Neutrophil (primary cell): ENCODE measurements around the gene IGSF5.

Experiments used
- H3K27ac ChIP-seq: fragments of 200-600 bp; sonication (generic); 2 replicates; pipeline ENCODE4 v1.5.1; 2016; ENCODE audit warnings: mild to moderate bottlenecking, moderate library complexity
- H3K27me3 ChIP-seq: fragments of 200-600 bp; sonication (generic); 2 replicates; pipeline ENCODE4 v1.6.0; 2016; ENCODE audit warnings: mild to moderate bottlenecking
- H3K36me3 ChIP-seq: fragments of 200-600 bp; sonication (generic); 2 replicates; pipeline ENCODE4 v1.5.1; 2017
- H3K4me1 ChIP-seq, 2 experiments: fragments of 200-600 bp in 1 of 2; sonication (generic) in 1 of 2; 1 replicate in 1 of 2; 2 replicates in 1 of 2; pipeline versions ENCODE4 v1.5.1 to v1.6.1; 2013 to 2016; ENCODE audit warnings: low read depth in 1 of 2, low read length in 1 of 2, mild to moderate bottlenecking in 1 of 2, moderate library complexity in 1 of 2; ENCODE audit not compliant: control insufficient read depth in 1 of 2, insufficient read depth in 1 of 2
- H3K4me3 ChIP-seq, 2 experiments: fragments of 200-600 bp in 1 of 2; sonication (generic) in 1 of 2; 1 replicate in 1 of 2; 2 replicates in 1 of 2; pipeline ENCODE4 v1.5.1; 2013 to 2016; ENCODE audit warnings: low read depth in 1 of 2, low read length in 1 of 2, mild to moderate bottlenecking in 1 of 2, moderate library complexity in 1 of 2
- H3K9me3 ChIP-seq: fragments of 200-600 bp; sonication (generic); 2 replicates; pipeline ENCODE4 v1.5.1; 2016
- TF ChIP-seq, protein P1 (sequence below): fragments of 200-600 bp; sonication (generic); IDR thresholded peaks from 2 replicates; pipeline ENCODE4 v1.5.1; 2016; ENCODE audit warnings: antibody characterized with exemption

The IGSF5 gene

DNA sequence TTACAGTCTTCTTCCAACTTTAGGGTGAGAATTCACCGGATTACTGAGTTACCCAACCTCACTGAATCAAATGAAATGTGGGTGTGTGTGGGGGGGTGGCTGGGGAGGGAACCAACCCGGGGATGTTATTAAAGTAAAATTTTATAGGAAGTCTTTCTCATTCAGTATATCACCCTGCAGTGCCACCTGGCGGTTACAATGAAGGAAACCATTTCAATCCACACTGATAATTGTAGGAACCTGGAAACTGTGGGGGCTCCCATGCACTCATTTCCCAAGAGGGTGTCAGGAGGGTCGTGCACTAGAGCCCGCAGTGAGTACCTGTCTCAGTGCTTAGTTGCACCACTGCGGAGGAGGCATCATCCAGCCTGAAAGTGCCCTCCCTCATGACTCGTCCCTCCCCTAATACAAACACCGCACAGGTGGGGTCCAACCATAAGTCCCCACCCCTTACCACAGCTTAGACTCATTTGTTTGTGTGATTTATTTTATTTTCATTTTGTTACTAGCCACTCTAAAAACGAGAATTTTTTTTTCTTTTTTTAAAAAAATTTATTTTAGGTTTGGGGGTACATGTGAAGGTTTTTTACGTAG, 29.1 kb upstream of the IGSF5 start:
- no peaks in the 10 kb centered on the region for H3K4me1 ChIP-seq
- TF ChIP-seq, protein P1, sequence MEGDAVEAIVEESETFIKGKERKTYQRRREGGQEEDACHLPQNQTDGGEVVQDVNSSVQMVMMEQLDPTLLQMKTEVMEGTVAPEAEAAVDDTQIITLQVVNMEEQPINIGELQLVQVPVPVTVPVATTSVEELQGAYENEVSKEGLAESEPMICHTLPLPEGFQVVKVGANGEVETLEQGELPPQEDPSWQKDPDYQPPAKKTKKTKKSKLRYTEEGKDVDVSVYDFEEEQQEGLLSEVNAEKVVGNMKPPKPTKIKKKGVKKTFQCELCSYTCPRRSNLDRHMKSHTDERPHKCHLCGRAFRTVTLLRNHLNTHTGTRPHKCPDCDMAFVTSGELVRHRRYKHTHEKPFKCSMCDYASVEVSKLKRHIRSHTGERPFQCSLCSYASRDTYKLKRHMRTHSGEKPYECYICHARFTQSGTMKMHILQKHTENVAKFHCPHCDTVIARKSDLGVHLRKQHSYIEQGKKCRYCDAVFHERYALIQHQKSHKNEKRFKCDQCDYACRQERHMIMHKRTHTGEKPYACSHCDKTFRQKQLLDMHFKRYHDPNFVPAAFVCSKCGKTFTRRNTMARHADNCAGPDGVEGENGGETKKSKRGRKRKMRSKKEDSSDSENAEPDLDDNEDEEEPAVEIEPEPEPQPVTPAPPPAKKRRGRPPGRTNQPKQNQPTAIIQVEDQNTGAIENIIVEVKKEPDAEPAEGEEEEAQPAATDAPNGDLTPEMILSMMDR, result no peak

DNA sequence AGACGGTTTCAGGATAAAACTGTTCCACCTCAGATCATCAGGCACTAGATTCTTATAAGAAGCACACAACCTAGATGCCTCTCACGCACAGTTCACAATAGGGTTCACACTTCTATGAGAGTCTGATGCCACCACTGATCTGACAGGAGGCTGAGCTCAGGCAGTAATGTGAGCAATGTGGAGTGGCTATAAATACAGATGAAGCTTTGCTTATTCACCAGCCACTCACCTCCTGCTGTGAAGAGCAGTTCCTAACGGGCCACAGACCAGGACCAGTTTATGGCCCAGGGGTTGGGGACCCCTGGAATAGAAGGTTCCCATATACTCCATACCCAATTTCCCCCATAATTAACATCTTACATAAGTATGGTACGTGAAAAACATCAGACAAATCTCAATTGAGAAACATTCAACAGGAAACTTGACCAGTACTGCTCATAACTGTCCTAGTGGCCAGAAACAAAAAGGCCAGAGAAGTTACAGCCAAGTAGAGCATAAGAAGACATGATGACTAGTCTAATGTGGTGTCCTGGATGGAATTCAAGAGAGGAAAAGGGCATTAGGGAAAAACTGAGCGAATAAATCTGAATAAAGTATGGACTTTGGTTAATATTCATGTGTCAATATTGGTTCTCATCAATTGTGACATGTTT, 24.7 kb upstream of the IGSF5 start:
- Histone ChIP-seq H3K27ac (no peak overlapping the region), H3K4me3 (no peak overlapping the region), H3K36me3 (no peaks in the 10 kb centered on the region), H3K27me3 (no peaks in the 10 kb centered on the region), H3K4me1 (no peaks in the 10 kb centered on the region), H3K9me3 (no peaks in the 10 kb centered on the region)
- TF ChIP-seq, protein P1, result no peak

More for the DNA sequence above, 29.1 kb upstream of the IGSF5 start:
- H3K27ac ChIP-seq, result no peak overlapping the region
- H3K4me3 ChIP-seq, result no peak overlapping the region
- H3K9me3 ChIP-seq, result no peaks in the 10 kb centered on the region
- no peaks in the 10 kb centered on the region for H3K27me3 ChIP-seq
- H3K36me3 ChIP-seq, result no peaks in the 10 kb centered on the region

DNA sequence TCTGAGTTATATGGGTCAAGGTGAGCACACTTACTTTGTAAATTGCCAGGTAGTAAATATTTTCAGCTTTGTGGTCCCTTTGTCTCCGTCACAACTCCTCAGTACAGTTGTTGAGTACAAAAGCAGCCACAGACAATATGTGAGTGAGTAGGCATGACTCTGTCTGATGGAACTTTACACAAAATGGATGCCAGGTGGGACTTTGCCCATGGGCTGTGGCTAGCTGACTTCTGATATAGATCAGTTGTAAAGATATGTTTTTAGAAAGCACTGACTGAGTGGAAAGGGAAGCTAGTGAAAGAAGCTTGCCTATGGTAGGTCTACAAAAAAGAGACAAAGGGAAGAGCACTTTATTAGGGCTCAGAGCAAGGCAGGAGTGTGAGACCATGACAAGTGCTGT, 23.1 kb upstream of the IGSF5 start:
- TF ChIP-seq, protein P1, result no peak

DNA sequence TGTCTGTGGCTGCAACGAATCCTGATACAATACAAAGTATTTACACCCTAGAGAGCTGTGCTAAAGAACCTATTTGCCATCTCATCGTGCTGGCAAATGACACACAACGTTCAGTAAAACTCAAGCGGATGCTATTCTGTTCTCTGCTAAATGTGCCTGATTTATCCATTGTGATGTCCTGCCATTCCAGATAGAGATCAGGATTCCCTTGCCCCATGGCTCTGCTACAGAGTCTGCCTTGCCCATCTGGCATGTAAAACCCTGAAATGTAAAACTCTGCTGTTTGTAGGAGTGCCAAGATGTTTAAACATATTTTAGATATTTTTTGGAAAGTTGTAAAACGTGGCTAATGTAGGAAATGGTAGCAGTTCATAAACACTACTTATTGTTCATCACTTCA, 20.0 kb upstream of the IGSF5 start:
- Histone ChIP-seq H3K27ac (no peak overlapping the region), H3K27me3 (no peaks in the 10 kb centered on the region), H3K4me1 (no peaks in the 10 kb centered on the region), H3K36me3 (no peaks in the 10 kb centered on the region), H3K4me3 (no peak overlapping the region), H3K9me3 (no peaks in the 10 kb centered on the region)
- TF ChIP-seq, protein P1, result no peak

More for the DNA sequence above, 23.1 kb upstream of the IGSF5 start:
- Histone ChIP-seq H3K27ac (no peak overlapping the region), H3K4me3 (no peak overlapping the region), H3K4me1 (no peaks in the 10 kb centered on the region), H3K27me3 (no peaks in the 10 kb centered on the region), H3K36me3 (no peaks in the 10 kb centered on the region), H3K9me3 (no peaks in the 10 kb centered on the region)

DNA sequence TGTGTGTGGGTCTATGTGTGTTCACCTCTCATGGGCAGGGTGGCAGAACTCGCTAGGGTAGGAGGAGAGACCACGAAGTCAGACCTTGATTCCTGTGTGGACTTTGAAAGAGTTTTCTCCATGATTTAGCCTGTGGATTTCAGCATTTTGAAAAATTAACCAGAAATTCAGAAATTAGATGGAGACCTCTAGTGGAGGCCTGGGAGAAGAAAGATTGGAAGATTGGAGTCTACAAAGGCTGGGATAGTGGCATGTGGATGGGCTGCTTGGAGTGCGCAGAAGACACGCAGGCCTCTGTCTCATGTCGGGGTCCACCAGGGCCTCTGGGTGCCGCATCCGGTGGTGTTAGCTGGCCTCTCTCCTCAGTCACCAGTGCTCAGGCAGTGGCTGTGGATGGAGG, 18.9 kb upstream of the IGSF5 start:
- no peaks in the 10 kb centered on the region for H3K9me3 ChIP-seq

More for the DNA sequence above, 18.9 kb upstream of the IGSF5 start:
- H3K4me1 ChIP-seq, result no peaks in the 10 kb centered on the region
- no peak overlapping the region for H3K27ac ChIP-seq
- TF ChIP-seq, protein P1, result no peak
- H3K36me3 ChIP-seq, result no peaks in the 10 kb centered on the region
- H3K27me3 ChIP-seq, result no peaks in the 10 kb centered on the region
- no peak overlapping the region for H3K4me3 ChIP-seq
